Neural cell (in vitro differentiated cells): ENCODE data around the gene PHACTR3.

Experiments used
- CTCF ChIP-seq: fragments of 450-650 bp; IDR thresholded peaks from 2 replicates; pipeline ENCODE4 v1.5.1; 2014; ENCODE audit warnings: antibody characterized with exemption, mild to moderate bottlenecking, moderate library complexity; ENCODE audit not compliant: poor library complexity, severe bottlenecking
- EP300 ChIP-seq: fragments of 450-650 bp; conservative IDR thresholded peaks from 2 replicates; pipeline ENCODE4 v1.6.1; 2014; ENCODE audit warnings: antibody characterized with exemption, mild to moderate bottlenecking, moderate library complexity; ENCODE audit not compliant: poor library complexity, severe bottlenecking
- EZH2 ChIP-seq: fragments of 200-600, 300-800 bp; shearing (Covaris generic), sonication (generic); IDR thresholded peaks from 2 replicates; pipeline ENCODE4 v1.6.1; 2014; ENCODE audit warnings: antibody characterized with exemption, low read length, borderline replicate concordance, mild to moderate bottlenecking; ENCODE audit not compliant: insufficient read depth, poor library complexity, severe bottlenecking
- MXI1 ChIP-seq: fragments of 450-650 bp; conservative IDR thresholded peaks from 2 replicates; pipeline ENCODE4 v1.6.1; 2014; ENCODE audit warnings: antibody characterized with exemption, mild to moderate bottlenecking; ENCODE audit not compliant: poor library complexity, severe bottlenecking
- POLR2AphosphoS5 ChIP-seq: IDR thresholded peaks from 2 replicates; pipeline ENCODE4 v1.6.1; 2012
- RAD21 ChIP-seq: fragments of 450-650 bp; conservative IDR thresholded peaks from 2 replicates; pipeline ENCODE4 v1.6.1; 2014; ENCODE audit warnings: antibody characterized with exemption, mild to moderate bottlenecking, moderate library complexity

DNA sequence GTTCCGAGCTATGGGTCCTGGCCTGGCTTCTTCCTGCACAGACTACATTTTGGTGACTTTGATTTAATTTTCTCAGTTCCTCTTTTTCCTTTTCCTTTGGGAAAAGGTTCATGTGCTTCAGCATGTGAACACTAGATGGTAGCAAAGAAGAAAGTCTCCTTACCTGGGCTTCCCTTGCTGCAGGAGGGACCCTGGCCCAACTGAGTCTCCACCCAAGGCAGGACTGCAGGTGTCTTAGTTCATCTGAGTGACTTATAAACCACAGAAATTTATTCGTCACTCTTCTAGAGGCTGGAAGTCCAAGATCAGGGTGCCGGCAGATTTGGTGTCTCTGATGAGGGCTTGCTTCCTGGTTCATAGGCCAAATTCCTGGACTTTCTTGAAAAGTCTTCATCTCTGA is 165.9 kb downstream of the PHACTR3 start:
- TF ChIP-seq CTCF (no peak), MXI1 (no peak), RAD21 (no peak), EZH2 (no peak), POLR2AphosphoS5 (no peak), EP300 (no peak)
